Omental fat pad (tissue), 4 donors: Measurements from ENCODE around the gene CDC34. TPM values are rescaled to one million over a fixed set of nuclear protein-coding genes. Genes with fewer than 3 reads are reported as not detected.

Experiments used
- ATAC-seq: fragments of 150-250 bp; one replicate; pipeline ENCODE4 v1.9.1; 2016; ENCODE audit warnings: mild to moderate bottlenecking, moderate library complexity; ENCODE audit not compliant: low FRiP score
- DNase-seq: peaks from one replicate; pipeline ENCODE4 v3.0.0-alpha.2; 2019; ENCODE audit warnings: low spot score
- total RNA-seq, 4 donors: library from RNA; depleted of rRNA; stranded (reverse); fragments of >200 nt; gene quantifications; one replicate each; pipeline ENCODE4 v1.1.0, GENCODE V29; 2016
- TF ChIP-seq, protein P1 (sequence below), 3 donors: fragments of 450-650 bp; IDR thresholded peaks; one replicate each; pipeline ENCODE4 v1.5.1; 2016 to 2017; ENCODE audit warnings: antibody characterized with exemption in 3 of 3, mild to moderate bottlenecking in 3 of 3, moderate library complexity in 2 of 3

Gene CDC34
- total RNA-seq, 4 donors from 2014 or later: 40.2 to 67.7 (median 55.5) TPM

DNA sequence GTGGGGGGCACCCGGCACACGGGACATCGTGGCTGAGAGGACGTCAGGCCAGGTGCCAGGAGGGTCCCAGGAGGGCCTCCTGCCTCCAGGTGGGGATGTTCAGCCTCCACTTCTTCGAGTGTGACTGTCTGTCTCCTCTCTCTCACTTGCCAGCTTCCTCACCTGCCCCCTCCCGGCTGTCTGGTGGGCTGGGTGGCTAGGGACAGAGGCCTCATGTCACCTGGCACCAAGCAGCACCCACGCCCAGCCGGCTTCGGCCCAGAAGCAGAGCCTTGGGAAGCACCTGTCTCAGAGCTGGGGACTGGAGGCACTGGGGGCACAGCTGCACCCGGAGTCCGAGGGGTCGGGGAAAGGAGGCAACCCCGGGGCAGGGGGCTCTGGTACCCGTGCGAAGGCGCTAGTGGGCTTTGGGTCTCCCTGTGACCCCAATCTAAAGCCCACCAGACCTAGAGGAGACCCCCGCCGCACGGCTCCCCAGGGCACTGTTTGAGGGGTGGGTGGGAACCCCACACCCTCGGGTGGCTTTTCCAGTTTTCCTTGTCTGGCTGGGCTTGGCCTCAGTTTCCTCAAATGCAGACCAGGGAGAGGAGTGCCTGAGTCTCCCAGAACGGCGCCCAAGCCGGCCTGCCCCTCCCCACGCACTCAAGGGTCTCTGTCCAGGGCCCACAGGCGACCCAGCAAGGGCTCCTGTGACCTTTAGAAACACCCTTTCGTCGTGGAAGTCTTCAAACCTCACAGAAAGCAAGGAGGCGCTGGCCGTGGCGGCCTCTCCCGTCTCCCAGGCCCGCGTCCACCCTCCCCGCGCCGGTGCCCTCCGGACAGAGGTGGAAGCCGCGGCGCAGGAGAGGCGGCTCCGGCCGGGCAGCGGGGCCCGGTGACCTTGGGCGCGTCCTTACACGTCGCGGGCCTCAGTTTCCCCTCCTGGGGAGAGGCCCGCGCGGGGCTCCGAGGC, 57.5 kb downstream of the CDC34 start:
- TF ChIP-seq, protein P1, sequence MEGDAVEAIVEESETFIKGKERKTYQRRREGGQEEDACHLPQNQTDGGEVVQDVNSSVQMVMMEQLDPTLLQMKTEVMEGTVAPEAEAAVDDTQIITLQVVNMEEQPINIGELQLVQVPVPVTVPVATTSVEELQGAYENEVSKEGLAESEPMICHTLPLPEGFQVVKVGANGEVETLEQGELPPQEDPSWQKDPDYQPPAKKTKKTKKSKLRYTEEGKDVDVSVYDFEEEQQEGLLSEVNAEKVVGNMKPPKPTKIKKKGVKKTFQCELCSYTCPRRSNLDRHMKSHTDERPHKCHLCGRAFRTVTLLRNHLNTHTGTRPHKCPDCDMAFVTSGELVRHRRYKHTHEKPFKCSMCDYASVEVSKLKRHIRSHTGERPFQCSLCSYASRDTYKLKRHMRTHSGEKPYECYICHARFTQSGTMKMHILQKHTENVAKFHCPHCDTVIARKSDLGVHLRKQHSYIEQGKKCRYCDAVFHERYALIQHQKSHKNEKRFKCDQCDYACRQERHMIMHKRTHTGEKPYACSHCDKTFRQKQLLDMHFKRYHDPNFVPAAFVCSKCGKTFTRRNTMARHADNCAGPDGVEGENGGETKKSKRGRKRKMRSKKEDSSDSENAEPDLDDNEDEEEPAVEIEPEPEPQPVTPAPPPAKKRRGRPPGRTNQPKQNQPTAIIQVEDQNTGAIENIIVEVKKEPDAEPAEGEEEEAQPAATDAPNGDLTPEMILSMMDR (IDR thresholded peaks at IDR 0.05): no peak
- ATAC-seq: no peak
- DNase-seq: no peak

DNA sequence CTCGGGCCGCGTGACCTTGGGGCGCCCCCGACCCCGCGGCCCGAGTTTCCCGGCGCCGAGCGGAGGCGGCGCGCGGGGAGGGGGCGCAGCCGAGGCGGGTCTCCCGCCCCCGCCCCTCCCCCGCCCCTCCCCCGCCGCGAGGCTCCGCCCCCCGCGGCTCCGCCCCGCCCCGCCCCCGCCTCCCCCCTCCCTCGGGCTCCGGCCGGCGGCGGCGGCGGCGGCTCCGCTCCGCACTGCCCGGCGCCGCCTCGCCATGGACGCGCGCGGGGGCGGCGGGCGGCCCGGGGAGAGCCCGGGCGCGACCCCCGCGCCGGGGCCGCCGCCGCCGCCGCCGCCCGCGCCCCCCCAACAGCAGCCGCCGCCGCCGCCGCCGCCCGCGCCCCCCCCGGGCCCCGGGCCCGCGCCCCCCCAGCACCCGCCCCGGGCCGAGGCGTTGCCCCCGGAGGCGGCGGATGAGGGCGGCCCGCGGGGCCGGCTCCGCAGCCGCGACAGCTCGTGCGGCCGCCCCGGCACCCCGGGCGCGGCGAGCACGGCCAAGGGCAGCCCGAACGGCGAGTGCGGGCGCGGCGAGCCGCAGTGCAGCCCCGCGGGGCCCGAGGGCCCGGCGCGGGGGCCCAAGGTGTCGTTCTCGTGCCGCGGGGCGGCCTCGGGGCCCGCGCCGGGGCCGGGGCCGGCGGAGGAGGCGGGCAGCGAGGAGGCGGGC, 58.3 kb downstream of the CDC34 start, which contains the start of gene HCN2:
HCN2 (plus strand) TSS at position 189 of the 703 bp plus-strand sequence; CDS start at position 254, 65 bp downstream.
- no peak for DNase-seq
- TF ChIP-seq, protein P1 (IDR thresholded peaks at IDR 0.05): no peak
- no peak for ATAC-seq

DNA sequence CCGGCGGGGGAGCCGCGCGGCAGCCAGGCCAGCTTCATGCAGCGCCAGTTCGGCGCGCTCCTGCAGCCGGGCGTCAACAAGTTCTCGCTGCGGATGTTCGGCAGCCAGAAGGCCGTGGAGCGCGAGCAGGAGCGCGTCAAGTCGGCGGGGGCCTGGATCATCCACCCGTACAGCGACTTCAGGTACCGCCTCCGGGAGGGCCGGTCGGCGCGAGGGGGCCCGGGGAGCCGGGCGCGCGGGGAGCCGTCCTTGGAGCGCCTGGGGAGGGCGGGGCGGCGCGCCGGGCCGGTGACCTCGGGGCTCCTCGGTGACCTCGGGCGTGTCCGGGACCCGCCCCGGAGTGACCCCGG, 58.8 kb downstream of the CDC34 start:
- no peak for ATAC-seq
- no peak for DNase-seq
- TF ChIP-seq, protein P1 (IDR thresholded peaks at IDR 0.05): no peak

DNA sequence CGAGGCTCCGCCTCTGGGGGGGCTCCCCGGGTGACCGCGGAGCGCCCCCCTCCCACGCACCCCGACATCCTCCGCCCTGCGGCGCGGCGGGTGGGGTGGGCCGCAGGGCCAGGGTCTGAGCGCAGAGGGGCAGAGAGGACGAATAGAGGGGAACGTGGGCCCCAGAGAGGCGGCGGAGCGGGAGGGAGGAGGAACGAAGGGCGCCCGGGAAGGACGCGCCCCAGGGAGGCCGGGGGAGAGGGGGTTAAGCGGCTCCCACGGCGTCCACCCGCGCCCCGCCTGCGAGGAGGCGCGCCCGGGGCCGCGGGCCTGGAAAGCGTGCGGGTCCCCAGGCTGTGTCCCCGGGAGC, 59.2 kb downstream of the CDC34 start:
- TF ChIP-seq, protein P1 (IDR thresholded peaks at IDR 0.05): no peak
- ATAC-seq: no peak
- DNase-seq: no peak

DNA sequence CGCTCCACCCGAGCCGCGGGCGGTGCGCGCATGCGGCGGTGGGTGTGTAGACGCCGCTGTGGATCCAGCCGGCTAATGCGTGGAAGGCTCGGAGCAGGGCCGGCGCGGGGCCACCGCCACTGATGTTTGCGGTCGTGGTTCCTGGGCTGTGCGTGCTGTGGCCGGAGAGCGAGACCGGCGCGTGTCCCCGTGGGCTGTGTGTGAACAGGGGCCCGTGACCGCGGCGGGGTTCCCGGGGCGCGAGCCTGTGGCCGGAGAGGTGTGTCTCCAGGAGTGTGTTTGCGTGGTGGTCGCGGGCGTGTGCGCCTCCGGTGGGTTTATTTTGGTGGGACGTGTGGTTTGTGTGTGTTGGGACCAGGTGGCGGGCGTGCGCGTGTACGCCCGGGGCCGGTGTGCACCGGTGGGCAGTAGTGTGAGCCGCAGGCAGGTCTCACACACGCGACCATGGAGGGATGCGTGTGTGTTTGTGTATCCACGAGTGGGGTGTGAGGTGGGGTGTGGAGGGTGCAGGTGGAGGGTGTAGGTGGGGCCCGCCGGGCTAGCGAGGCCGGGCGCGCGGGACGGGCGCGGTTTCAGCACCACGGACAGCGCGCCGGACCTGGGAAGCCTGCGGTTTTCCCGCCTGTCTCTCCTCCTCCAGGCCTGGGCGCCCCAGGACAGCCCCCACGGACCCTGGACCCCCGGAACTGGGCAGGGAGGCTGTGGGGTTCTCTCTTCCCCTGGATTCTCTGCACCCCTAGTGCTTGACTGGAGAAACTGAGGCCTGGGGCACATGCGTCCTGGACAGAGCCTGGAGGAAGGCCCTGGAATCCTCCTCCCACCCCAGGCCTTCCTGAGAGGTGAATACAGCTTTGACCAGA, 59.8 kb downstream of the CDC34 start:
- TF ChIP-seq, protein P1 (IDR thresholded peaks at IDR 0.05): no peak
- no peak for ATAC-seq
- no peak for DNase-seq

Other genes with a start within 250 kb of the CDC34 start
- 10 to 100 TPM in 2 of 4 donors, 1 to 10 TPM in 2; 1.6 to 13.7 (median 9.2) TPM for gene PLPP2, start 240.4 kb upstream of the CDC34 start, total RNA-seq
- 10 to 100 TPM in 3 of 4 donors, 1 to 10 TPM in 1; 8.6 to 25.7 (median 16.6) TPM for gene MIER2, start 187.0 kb upstream of the CDC34 start, total RNA-seq
- 1 to 10 TPM in 3 of 4 donors, under 1 TPM in 1; 0.19 to 9.6 (median 1.8) TPM for gene C2CD4C, start 122.6 kb upstream of the CDC34 start, total RNA-seq
- gene SHC2, start 70.7 kb upstream of the CDC34 start, total RNA-seq: 10 to 100 TPM; 11.7 to 27.1 (median 18.8) TPM
- under 1 TPM in 1 of 4 donors, not detected in 3; 0.69 TPM for gene MADCAM1, start 35.3 kb upstream of the CDC34 start, total RNA-seq
- 10 to 100 TPM; 45.5 to 61.2 (median 46.1) TPM for gene TPGS1, start 24.3 kb upstream of the CDC34 start, total RNA-seq
- 1 to 10 TPM in 2 of 4 donors, not detected in 2; 1.1 to 3.7 TPM for gene GZMM, start 12.3 kb downstream of the CDC34 start, total RNA-seq
- gene BSG, start 40.8 kb downstream of the CDC34 start, total RNA-seq: 100 to 1,000 TPM; 331 to 521 (median 417) TPM
- gene HCN2, start 58.1 kb downstream of the CDC34 start, total RNA-seq: under 1 TPM in 2 of 4 donors, not detected in 2; 0.13 to 0.56 TPM
- 10 to 100 TPM; 17.3 to 33.8 (median 30.1) TPM for gene POLRMT, start 101.8 kb downstream of the CDC34 start, total RNA-seq
- under 1 TPM in 1 of 4 donors, not detected in 3; 0.38 TPM for gene FGF22, start 108.1 kb downstream of the CDC34 start, total RNA-seq
- 10 to 100 TPM; 40.1 to 87.7 (median 47.7) TPM for gene RNF126, start 131.5 kb downstream of the CDC34 start, total RNA-seq
- 100 to 1,000 TPM; 120 to 212 (median 152) TPM for gene FSTL3, start 144.6 kb downstream of the CDC34 start, total RNA-seq
- gene PRSS57, start 163.7 kb downstream of the CDC34 start, total RNA-seq: under 1 TPM in 1 of 4 donors, not detected in 3; 0.95 TPM
- gene PALM, start 177.2 kb downstream of the CDC34 start, total RNA-seq: 100 to 1,000 TPM in 1 of 4 donors, 10 to 100 TPM in 3; 44.6 to 119 (median 54.8) TPM
- gene MISP, start 219.4 kb downstream of the CDC34 start, total RNA-seq: 1 to 10 TPM in 3 of 4 donors, not detected in 1; 1.4 to 9.6 (median 3.2) TPM